SK-N-SH treated with all-trans-retinoic acid at 6 μM for 48 hours (cell line): ENCODE results near the gene KLHL33.

ENCODE experiments used
- ATAC-seq: fragments of 200-7000 bp; cut with Tn5 transposase; 3 replicates; pipeline ENCODE4 v1.9.1; 2020; ENCODE audit warnings: mild to moderate bottlenecking, moderate library complexity
- ARNTL ChIP-seq: fragments of 450-650 bp; formaldehyde crosslinking; IDR thresholded peaks from 2 replicates; pipeline ENCODE4 v1.5.0; 2020; ENCODE audit warnings: low read depth, mild to moderate bottlenecking, moderate library complexity, borderline replicate concordance
- BACH2 ChIP-seq: fragments of 250-450 bp; sonication (Bioruptor Pico); IDR thresholded peaks from 2 replicates; pipeline ENCODE4 v1.9.0; 2021; ENCODE audit warnings: mild to moderate bottlenecking, borderline replicate concordance
- CSDC2 ChIP-seq: fragments of 250-450 bp; sonication (Bioruptor Pico); IDR thresholded peaks from 2 replicates; pipeline ENCODE4 v1.5.0; 2020; ENCODE audit warnings: mild to moderate bottlenecking, moderate library complexity
- GLIS3 ChIP-seq: fragments of 250-450 bp; sonication (Bioruptor Pico); IDR thresholded peaks from 2 replicates; pipeline ENCODE4 v1.5.0; 2020; ENCODE audit warnings: mild to moderate bottlenecking, moderate library complexity
- ISL1 ChIP-seq: fragments of 250-450 bp; sonication (Bioruptor Pico); IDR thresholded peaks from 2 replicates; pipeline ENCODE4 v2.1.2; 2022; ENCODE audit warnings: mild to moderate bottlenecking, moderate library complexity
- OSR1 ChIP-seq: fragments of 250-450 bp; sonication (Bioruptor Pico); IDR thresholded peaks from 2 replicates; pipeline ENCODE4 v1.8.0; 2022; ENCODE audit warnings: moderate library complexity, mild to moderate bottlenecking, inconsistent platforms
- PATZ1 ChIP-seq: fragments of 250-450 bp; sonication (Bioruptor Pico); IDR thresholded peaks from 2 replicates; pipeline ENCODE4 v1.8.0; 2020; ENCODE audit warnings: mild to moderate bottlenecking, moderate library complexity, borderline replicate concordance
- POU6F1 ChIP-seq: fragments of 250-450 bp; sonication (Bioruptor Pico); IDR thresholded peaks from 2 replicates; pipeline ENCODE4 v1.8.0; 2021; ENCODE audit warnings: low read depth, mild to moderate bottlenecking, moderate library complexity, borderline replicate concordance
- PPARA ChIP-seq: fragments of 250-450 bp; sonication (Bioruptor Pico); IDR thresholded peaks from 2 replicates; pipeline ENCODE4 v1.5.0; 2020; ENCODE audit warnings: mild to moderate bottlenecking, borderline replicate concordance
- RARB ChIP-seq: fragments of 250-450 bp; sonication (Bioruptor Pico); IDR thresholded peaks from 2 replicates; pipeline ENCODE4 v1.8.0; 2021; ENCODE audit warnings: mild to moderate bottlenecking, moderate library complexity
- TCF4 ChIP-seq: fragments of 250-450 bp; sonication (Bioruptor Pico); IDR thresholded peaks from 2 replicates; pipeline ENCODE4 v1.8.0; 2021; ENCODE audit warnings: mild to moderate bottlenecking, moderate library complexity, borderline replicate concordance
- TOX ChIP-seq: fragments of 250-450 bp; sonication (Bioruptor Pico); IDR thresholded peaks from 2 replicates; pipeline ENCODE4 v1.8.0; 2021; ENCODE audit warnings: mild to moderate bottlenecking, moderate library complexity, borderline replicate concordance
- ZC3H10 ChIP-seq: fragments of 250-450 bp; sonication (Bioruptor Pico); IDR thresholded peaks from 2 replicates; pipeline ENCODE4 v1.5.1; 2021; ENCODE audit warnings: mild to moderate bottlenecking, moderate library complexity
- ZFP3 ChIP-seq: fragments of 250-450 bp; sonication (Bioruptor Pico); IDR thresholded peaks from 2 replicates; pipeline ENCODE4 v1.5.0; 2020; ENCODE audit warnings: mild to moderate bottlenecking, moderate library complexity
- ZFP30 ChIP-seq: fragments of 450-650 bp; formaldehyde crosslinking; IDR thresholded peaks from 2 replicates; pipeline ENCODE4 v1.5.0; 2022; ENCODE audit warnings: mild to moderate bottlenecking, moderate library complexity
- ZNF565 ChIP-seq: fragments of 450-650 bp; formaldehyde crosslinking; conservative IDR thresholded peaks from 2 replicates; pipeline ENCODE4 v1.5.0; 2020; ENCODE audit warnings: low read depth, mild to moderate bottlenecking, moderate library complexity
- ZNF70 ChIP-seq: fragments of 450-650 bp; formaldehyde crosslinking; IDR thresholded peaks from 2 replicates; pipeline ENCODE4 v1.5.0; 2020; ENCODE audit warnings: mild to moderate bottlenecking, moderate library complexity

KLHL33 gene

DNA sequence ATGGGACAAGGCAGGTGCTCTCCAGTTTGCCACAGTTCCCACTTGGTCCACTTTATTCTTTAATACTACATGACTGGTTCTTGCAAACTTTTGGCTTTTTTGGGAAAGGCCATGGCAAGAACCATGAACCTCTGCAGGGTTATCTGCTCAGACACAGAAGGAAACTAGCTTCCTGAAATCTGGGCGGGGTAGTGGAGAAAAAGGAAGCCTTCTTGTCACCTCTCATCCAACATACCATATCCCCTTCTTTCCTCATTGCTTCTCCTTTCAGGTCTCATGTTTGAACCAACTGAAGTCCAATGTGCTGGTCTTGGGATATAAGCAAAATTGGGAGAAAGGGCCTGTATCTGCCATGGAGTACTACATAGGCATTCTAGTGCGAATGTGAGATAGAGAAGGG is 5.5 kb upstream of the KLHL33 start (continued):
- TF ChIP-seq PATZ1 (CRISPR knock-in tag) (no peak), ZC3H10 (CRISPR knock-in tag) (no peak)
- TF ChIP-seq, all 23 proteins: peak for 0

DNA sequence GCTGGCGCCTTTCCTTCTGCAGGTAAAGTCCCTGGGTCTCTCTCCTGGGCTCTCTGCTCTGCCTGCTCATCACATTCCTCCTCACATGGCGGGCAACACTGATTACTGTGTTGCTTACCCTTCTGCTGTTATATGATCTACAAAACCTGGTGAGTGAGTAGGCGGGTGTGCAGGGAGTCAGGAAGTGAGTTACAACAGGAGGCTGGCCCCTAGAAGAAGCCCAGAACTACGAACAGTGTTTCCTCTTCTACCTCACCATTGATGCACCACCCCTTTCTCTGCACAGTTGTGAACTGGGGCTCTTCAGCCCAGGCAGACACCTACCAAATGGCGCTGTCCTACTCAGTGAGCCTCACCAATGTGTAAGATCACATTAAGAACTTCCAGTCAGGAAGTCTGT is 4.9 kb upstream of the KLHL33 start:
- TF ChIP-seq PATZ1 (CRISPR knock-in tag) (no peak), BACH2 (CRISPR knock-in tag) (no peak), TOX (CRISPR knock-in tag) (no peak), POU6F1 (CRISPR knock-in tag) (no peak), RARB (CRISPR knock-in tag) (no peak), PPARA (CRISPR knock-in tag) (no peak), ZFP3 (no peak), OSR1 (no peak), ARNTL (no peak), TCF4 (CRISPR knock-in tag) (no peak), GLIS3 (no peak), CSDC2 (CRISPR knock-in tag) (no peak)
- no peak for ATAC-seq

GRCh38 chr14:20440465-20440864 is 4.5 kb upstream of the KLHL33 start:
- no peak for ATAC-seq
- TF ChIP-seq TCF4 (CRISPR knock-in tag): no peak
- TF ChIP-seq ZNF565 (CRISPR knock-in tag): no peak
- TF ChIP-seq GLIS3: no peak
- TF ChIP-seq BACH2 (CRISPR knock-in tag): no peak

DNA sequence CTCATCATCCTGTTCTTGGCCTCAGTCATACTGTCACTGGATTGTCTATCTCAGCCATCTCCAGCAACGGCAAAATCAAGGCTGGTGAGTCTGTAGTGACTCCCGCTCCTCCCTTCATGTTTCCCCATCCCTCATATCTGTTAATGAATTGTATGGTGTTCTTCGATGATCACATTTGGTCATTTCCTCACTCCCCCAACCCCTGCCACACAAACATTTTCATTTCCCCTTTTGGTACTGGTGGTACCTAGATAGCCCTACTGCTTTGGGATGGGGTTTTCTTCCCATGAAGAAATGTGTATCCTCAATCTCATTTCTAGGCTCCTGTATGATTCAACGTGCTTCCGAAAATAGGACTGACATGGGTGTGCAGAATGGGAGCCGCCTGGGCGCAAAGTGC is 2.7 kb upstream of the KLHL33 start:
- ATAC-seq: no peak
- TF ChIP-seq ZNF565 (CRISPR knock-in tag): no peak
- TF ChIP-seq ZFP30: no peak
- no peak for TF ChIP-seq OSR1
- TF ChIP-seq BACH2 (CRISPR knock-in tag): no peak
- TF ChIP-seq ZC3H10 (CRISPR knock-in tag): no peak
- no peak for TF ChIP-seq RARB (CRISPR knock-in tag)

DNA sequence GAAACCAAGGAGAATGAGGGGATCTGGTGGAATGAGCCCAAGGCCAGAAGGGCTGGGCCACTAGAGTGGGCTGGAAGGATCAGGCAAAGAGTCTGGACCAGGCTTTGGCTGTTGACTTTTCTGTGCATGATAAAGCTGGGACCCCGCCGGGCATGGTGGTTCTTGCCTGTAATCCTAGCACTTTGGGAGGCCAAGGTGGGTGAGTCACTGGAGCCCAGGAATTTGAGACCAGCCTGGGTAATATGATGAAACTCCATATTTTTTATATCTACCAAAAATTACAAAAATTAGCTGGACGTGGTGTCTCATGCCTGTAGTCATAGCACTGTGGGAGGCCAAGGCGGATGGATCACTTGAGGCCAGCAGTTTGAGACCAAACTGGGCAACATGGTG is 393 bp upstream of the KLHL33 start:
- TF ChIP-seq ISL1 (CRISPR knock-in tag) (no peak), ZNF70 (CRISPR knock-in tag) (no peak), ZFP30 (no peak), GLIS3 (no peak), ARNTL (no peak), TCF4 (CRISPR knock-in tag) (no peak), POU6F1 (CRISPR knock-in tag) (no peak), CSDC2 (CRISPR knock-in tag) (no peak), OSR1 (no peak)
- peak; percentile 24; the same call in 2 of the 3 replicates for ATAC-seq
